Measurements from ENCODE around the gene SLC13A3.

The SLC13A3 gene

DNA sequence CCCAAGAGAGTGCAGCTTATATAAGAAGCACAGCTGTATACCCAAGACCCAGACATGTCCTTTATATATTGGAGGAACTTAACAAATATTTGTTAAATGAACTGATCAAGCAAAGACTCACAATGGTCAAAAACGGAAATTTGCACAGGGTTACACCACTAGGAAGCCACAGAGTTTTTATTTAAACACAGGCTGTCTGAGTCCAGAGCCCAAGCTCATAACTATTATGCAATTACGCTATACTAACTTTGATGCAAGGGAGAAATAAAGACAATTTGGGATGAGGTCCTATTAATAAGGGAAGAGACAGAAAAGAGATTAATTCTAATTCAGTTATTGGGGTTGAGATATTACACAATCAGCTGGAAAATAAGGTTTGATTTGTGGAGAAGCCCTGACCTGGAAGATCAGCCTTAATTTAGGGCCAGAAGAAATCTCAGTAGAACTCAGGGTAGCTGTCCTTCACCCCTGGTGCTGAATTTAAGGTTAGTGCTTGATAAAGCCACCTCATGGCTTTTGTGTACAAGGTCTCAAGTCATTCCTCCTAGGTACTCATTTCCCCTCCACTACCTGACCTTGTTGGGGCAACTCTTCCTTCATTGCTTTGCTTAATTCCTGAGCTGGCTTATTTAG lies 127.4 kb downstream of the SLC13A3 start:
- no peak overlapping the region for H3K4me3 ChIP-seq (ENCODE audit: low read depth, low read length)
- H3K27ac ChIP-seq: no peak overlapping the region
- TF ChIP-seq, protein P1, sequence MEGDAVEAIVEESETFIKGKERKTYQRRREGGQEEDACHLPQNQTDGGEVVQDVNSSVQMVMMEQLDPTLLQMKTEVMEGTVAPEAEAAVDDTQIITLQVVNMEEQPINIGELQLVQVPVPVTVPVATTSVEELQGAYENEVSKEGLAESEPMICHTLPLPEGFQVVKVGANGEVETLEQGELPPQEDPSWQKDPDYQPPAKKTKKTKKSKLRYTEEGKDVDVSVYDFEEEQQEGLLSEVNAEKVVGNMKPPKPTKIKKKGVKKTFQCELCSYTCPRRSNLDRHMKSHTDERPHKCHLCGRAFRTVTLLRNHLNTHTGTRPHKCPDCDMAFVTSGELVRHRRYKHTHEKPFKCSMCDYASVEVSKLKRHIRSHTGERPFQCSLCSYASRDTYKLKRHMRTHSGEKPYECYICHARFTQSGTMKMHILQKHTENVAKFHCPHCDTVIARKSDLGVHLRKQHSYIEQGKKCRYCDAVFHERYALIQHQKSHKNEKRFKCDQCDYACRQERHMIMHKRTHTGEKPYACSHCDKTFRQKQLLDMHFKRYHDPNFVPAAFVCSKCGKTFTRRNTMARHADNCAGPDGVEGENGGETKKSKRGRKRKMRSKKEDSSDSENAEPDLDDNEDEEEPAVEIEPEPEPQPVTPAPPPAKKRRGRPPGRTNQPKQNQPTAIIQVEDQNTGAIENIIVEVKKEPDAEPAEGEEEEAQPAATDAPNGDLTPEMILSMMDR (IDR thresholded peaks at IDR 0.05; ENCODE audit: low read depth, low read length, missing control alignments): no peak
- DNase-seq: no peak
- no peaks in the 10 kb centered on the region for H3K27me3 ChIP-seq (replicated peaks)
- no peaks in the 10 kb centered on the region for H3K36me3 ChIP-seq (replicated peaks)
- in situ Hi-C loops (cut with HindIII; ENCODE audit: low pct_ligation_motif_present, low sequenced_read_pairs): no loop called here

DNA sequence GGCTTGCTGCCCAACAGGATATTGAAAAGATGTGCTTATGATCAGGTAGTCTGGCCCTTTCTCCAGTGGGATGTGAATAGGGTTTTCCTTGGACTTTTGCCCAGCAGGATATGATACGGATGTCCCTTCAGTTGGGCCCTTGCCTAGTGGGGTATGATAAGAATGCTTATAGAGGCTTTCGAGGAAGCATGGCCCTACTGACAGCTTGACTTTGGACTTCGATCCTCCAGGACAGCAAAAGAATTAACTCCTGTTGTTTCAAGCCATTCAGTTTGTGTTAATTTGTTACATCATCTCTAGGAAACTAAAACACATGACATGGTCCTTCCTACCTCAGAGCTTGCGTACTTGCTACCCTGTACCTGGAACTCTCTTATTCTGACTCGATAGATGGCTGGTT lies 128.2 kb downstream of the SLC13A3 start:
- Histone ChIP-seq H3K4me3 (ENCODE audit: low read depth, low read length) (no peak overlapping the region), H3K27ac (no peak overlapping the region), H3K27me3 (replicated peaks) (no peaks in the 10 kb centered on the region), H3K36me3 (replicated peaks) (no peaks in the 10 kb centered on the region)
- TF ChIP-seq, protein P1 (IDR thresholded peaks at IDR 0.05; ENCODE audit: low read depth, low read length, missing control alignments): no peak
- in situ Hi-C loops (cut with HindIII; ENCODE audit: low pct_ligation_motif_present, low sequenced_read_pairs): no loop called here
- no peak for DNase-seq

DNA sequence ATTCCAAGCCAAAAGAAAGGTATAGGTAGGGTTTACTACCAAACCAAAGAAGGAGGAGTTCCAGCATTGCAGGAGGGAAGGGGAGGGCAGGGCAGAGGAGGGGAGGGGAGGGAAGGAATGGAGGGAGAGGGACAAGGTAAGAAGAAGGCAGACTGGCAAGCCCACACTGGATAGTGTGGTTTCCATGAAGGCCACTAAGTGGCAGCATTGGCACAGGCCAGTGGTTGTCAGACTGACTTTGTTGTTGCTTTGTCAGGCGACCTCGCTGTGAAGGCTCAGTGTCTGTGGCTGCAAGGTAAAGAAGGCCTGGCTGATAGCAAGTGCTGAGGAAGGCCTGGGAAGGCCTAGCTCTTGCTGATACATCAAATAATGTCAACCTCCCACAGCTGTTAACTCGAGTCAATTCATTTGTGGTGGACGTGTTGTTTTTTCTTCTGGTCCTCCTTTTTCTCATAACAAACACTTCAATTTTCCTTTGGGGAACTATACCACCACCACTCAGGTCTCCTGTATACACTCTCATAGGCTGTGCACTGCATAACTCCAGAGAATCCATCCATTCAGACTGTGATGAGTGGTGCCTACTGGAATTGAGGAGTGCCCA lies 130.2 kb downstream of the SLC13A3 start:
- H3K27me3 ChIP-seq (replicated peaks): no peaks in the 10 kb centered on the region
- TF ChIP-seq, protein P1 (IDR thresholded peaks at IDR 0.05; ENCODE audit: low read depth, low read length, missing control alignments): peak; percentile 83

DNA sequence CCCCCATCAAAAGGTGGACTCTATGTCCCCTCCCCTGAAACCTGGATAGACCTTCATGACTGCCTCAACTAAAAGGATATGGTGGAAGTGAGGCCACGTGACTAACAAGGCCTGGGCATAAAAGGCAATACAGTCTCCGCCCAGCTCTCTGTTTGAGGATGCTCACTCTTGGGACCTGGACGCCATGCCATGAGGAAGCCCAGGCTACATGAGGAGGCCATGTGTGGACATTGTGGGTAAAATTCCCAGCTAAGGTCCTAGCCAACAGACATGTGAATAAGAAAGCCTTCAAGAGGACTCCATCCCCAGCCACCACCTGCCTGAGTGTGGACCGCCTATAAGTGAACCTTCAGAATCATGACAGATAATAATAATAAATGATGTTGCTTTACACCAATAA lies 130.7 kb downstream of the SLC13A3 start:
- H3K27me3 ChIP-seq (replicated peaks): no peaks in the 10 kb centered on the region
- no peak for DNase-seq
- no peak overlapping the region for H3K27ac ChIP-seq
- TF ChIP-seq, protein P1 (IDR thresholded peaks at IDR 0.05; ENCODE audit: low read depth, low read length, missing control alignments): no peak
- in situ Hi-C loops (cut with HindIII; ENCODE audit: low pct_ligation_motif_present, low sequenced_read_pairs): no loop called here
- no peaks in the 10 kb centered on the region for H3K36me3 ChIP-seq (replicated peaks)
- no peak overlapping the region for H3K4me3 ChIP-seq (ENCODE audit: low read depth, low read length)

More for the DNA sequence above, 130.2 kb downstream of the SLC13A3 start:
- Histone ChIP-seq H3K4me3 (ENCODE audit: low read depth, low read length) (no peak overlapping the region), H3K36me3 (replicated peaks) (no peaks in the 10 kb centered on the region), H3K27ac (no peak overlapping the region)
- peak; percentile 56 for DNase-seq
- in situ Hi-C loops (cut with HindIII; ENCODE audit: low pct_ligation_motif_present, low sequenced_read_pairs): no loop called here

DNA sequence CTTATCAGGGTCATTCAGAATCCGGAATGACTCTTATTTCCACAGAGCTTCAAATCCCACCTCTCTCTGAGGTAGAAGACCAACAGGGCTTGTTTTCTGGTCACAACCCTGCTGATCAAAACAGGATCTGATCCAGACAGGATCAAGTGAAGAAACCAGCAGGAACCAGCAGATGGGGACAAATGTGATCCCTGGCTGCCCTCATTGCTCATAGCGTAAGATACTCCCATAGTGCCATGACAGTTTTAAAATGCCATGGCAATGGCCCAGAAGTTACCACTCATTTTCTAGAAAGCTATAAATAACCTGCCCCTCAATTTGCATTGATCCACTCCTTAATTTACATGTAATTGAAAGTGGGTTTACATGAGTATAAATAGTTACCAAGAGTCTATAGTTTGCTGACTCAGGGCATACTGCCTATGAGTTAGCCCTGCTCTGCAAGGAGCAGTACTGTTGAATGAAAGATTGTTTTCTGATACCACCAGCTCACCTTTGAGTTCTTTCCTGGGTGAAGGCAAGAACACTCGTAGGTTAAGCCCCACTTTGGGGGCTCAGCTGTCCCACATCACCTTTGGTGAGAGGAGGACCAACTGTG lies 131.7 kb downstream of the SLC13A3 start:
- Histone ChIP-seq H3K4me3 (ENCODE audit: low read depth, low read length) (no peak overlapping the region), H3K36me3 (replicated peaks) (no peaks in the 10 kb centered on the region), H3K27me3 (replicated peaks) (no peaks in the 10 kb centered on the region), H3K27ac (no peak overlapping the region)
- TF ChIP-seq, protein P1 (IDR thresholded peaks at IDR 0.05; ENCODE audit: low read depth, low read length, missing control alignments): no peak
- DNase-seq: no peak
- in situ Hi-C loops (cut with HindIII; ENCODE audit: low pct_ligation_motif_present, low sequenced_read_pairs): no loop called here
